GM18505 (cell line): ENCODE measurements around the gene RABEP2.
"Not testable (repeated sequence)": the region's sequence is repeated elsewhere in the genome, so short reads cannot be mapped to it uniquely, and the experiment has no call there.

Experiments used
- ATAC-seq: cut with Tn5 transposase; IDR thresholded peaks from one replicate; pipeline ENCODE4 v1.9.1; 2021; ENCODE audit not compliant: unreplicated experiment
- POLR2A ChIP-seq: IDR thresholded peaks from 4 replicates; pipeline ENCODE4 v1.6.1; 2011; ENCODE audit warnings: borderline replicate concordance; ENCODE audit not compliant: insufficient read depth, insufficient read length; ENCODE audit errors: extremely low read depth

RABEP2 gene

DNA sequence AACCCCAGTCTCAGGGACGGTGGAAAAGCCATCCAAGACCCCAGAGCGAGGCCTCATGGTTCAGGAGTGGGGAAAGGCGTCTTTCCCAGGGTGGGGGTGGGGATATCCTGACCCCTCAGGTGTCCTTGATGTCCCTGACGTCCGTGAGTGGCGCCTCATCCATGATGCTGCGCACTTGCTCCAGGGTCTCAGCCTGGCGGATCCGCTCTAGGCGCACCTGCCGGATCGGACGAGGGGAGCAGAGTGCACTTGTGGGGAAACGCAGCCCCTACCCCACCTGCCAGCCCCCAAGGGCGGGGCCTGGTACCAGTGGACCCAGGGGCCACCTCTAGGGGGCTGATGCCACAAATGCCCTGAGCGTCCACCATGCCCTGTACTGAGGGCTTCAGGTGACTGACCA, 20.2 kb downstream of the RABEP2 start:
- no peak for ATAC-seq
- no peak for TF ChIP-seq POLR2A

DNA sequence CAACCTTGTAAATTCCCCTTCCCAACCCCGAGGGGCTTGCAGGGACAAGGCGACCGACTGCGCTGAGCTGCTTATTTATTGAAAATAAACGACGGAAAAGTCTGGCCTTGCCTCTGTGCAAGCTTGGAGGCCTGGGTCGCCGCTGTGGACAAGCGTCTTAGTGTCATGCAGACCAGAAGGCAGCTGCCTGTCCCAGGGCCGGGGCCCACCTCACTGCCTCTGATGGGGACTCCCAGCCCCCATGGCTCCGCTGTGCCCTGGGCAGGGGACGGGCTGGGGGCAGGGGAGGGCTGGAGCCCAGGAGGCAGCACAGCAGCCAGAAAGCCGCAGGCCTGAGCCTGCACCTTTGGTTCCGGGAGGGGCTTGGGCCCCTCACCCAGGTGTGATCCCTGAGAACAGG, 20.7 kb downstream of the RABEP2 start:
- no peak for ATAC-seq
- TF ChIP-seq POLR2A = no peak

GRCh38 chr16:28903344-28904042, 21.5 kb downstream of the RABEP2 start:
- no peak for TF ChIP-seq POLR2A
- ATAC-seq = no peak

- no peak for ATAC-seq
- TF ChIP-seq POLR2A = peak; percentile 35
These were observed 22.1 kb downstream of the RABEP2 start for GRCh38 chr16:28902909-28903308.

GRCh38 chr16:28901862-28902261, 23.2 kb downstream of the RABEP2 start:
- TF ChIP-seq POLR2A = no peak

GRCh38 chr16:28900601-28901000, 24.4 kb downstream of the RABEP2 start:
- no peak for TF ChIP-seq POLR2A
- no peak for ATAC-seq

More at GRCh38 chr16:28901862-28902261, 23.2 kb downstream of the RABEP2 start:
- ATAC-seq = no peak

DNA sequence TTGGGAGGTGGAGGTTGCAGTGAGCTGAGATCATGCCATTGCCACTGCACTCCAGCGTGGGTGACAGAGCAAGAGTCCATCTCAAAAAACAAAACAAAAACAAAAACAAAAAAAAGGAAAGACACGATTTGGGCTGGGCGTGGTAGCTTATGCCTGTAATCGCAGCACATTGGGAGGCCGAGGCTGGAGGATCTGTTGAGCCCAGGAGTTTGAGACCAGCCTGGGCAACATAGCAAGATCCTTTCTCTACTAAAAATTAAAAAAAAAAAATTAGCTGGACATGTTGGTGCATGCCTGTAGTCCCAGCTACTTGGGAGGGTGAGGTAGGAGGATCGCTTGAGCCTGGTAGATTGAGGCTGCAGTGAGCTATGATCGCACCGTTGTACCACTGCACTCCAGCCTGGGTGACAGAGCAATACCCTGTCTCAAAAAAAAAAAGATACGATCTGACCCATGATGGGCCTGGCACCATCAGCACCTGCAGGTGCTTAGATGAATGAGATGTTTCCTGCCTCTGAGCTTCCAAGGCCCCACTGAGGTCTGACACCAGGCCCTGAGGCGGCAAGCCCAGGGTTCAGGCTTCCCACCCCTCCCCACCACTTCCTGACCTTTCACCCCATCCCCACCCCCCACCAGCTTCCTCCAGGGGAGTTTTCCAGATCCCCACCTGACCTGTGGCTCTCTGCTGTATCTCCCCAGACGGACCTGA, 25.0 kb downstream of the RABEP2 start:
- TF ChIP-seq POLR2A = no peak
- ATAC-seq = no peak

DNA sequence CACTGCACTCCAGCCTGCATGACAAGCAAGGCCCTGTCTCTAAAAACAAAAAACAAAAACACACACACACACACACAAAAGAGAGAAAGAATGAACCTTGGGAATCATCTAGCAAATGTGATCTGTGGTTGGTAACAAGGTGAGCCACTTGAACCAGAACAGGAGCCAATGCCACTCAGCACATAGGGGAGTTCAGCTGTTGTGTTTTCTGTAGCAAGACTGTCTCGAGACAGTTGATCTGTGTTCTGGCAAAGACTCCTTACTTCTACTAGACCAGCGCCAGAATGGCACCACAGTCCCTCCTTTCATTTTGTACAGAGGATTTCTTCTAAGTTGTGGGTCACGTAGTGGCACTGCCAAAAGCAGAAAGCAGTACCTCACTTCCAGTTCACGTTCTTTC, 26.1 kb downstream of the RABEP2 start:
- no peak for ATAC-seq
- no peak for TF ChIP-seq POLR2A

- ATAC-seq = no peak
- TF ChIP-seq POLR2A = no peak
These were observed 26.8 kb downstream of the RABEP2 start for GRCh38 chr16:28898266-28898665.

DNA sequence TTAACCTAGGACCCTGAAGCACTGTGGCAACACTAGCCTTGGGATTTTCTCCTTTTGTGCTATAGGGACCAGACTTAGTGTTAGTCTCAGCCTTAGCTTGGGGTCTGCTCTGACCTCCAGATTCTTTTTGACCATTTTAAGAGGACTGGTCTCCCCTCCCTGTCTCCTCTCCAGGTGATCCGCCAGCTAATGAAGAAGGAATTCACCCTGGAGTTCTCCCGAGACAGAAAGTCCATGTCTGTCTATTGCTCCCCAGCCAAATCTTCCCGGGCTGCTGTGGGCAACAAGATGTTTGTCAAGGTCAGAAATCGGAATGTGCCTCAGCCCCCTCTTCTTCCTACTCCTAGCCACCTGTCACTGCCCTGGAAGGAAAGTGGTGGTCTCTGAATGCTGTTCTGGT, 27.2 kb downstream of the RABEP2 start:
- ATAC-seq = no peak
- no peak for TF ChIP-seq POLR2A

DNA sequence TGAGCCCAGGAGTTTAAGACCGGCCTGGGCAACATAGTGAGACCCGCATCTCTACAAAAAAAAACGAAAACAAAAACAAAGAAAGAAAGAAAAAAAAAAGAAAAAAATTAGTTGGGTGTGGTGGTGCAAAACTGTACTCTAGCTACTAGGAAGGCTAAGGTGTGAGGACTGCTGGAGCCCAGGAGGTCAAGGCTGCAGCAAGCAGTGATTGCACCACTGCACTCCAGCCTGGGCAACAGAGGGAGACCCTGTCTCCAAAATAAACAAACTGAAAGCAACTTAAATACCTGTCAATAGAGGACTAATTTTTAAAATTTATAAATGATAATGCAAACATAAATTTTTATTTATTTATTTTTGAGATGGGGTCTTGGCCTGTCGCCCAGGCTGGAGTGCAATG, 29.4 kb downstream of the RABEP2 start:
- no peak for ATAC-seq
- no peak for TF ChIP-seq POLR2A

GRCh38 chr16:28893291-28893690, 31.7 kb downstream of the RABEP2 start:
- no peak for TF ChIP-seq POLR2A
- ATAC-seq = no peak

DNA sequence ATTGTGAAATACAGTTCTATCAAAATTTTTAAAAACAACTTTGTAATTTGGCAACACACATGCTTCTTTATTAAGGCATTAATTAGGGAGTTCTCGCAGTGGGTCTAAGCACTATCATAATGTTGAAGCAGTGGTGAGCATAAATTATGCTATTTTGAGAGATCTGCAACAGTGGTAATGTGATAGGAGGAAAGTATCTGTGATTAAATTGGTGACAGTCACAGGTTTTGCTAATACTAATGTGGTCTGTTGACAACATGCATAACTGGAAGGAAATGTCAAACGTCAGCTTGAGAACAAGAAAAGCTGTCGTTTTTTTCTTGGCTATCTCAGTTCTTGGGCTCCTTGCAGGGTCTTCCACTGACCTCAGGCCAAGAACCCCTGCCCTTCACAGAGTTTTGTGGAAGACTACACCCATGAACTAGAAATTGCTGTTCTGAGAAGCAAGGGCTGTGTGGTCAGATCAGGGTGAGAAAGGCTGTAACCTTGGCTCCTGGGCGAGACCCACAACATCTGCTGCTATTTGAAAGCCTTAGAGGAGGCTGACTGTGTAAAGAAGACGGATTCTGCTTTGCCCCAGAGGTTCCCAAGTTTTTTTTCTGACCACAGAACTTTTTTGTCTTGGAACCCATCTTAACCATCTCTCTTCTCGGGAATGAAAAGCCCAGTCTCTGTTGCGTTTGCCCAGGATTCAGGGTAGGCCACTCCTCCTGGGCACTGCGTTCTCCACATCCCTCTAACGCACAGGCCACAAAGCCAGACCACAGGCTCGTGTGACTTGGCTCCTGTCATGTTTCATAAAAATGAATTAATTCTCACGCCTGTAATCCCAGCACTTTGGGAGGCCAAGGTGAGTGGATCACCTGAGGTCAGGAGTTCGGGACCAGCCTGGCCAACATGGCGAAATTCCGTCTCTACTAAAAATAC, 32.8 kb downstream of the RABEP2 start:
- ATAC-seq = no peak
- no peak for TF ChIP-seq POLR2A

- not testable (repeated sequence) for ATAC-seq
These were observed 34.7 kb downstream of the RABEP2 start for GRCh38 chr16:28890355-28890754.
